Iris pigment epithelial cell (primary cell): ENCODE measurements around the gene TCP11X2.
"Not testable (repeated sequence)": the region's sequence is repeated elsewhere in the genome, so short reads cannot be mapped to it uniquely, and the experiment has no call there.

Source experiments
- DNase-seq: peaks from one replicate; pipeline ENCODE4 v3.0.0-alpha.2; 2011; ENCODE audit warnings: low read depth

The TCP11X2 gene

GRCh38 chrX:102471762-102472220 is at the start of gene TCP11X2:
TCP11X2 (minus strand) TSS chrX:102471812.
- DNase-seq = not testable (repeated sequence)

- DNase-seq = peak; percentile 3
These were observed 45.7 kb upstream of the TCP11X2 start for GRCh38 chrX:102517326-102517725.

- DNase-seq = peak; percentile 21
These were observed 44.6 kb upstream of the TCP11X2 start, which contains the start of gene TMSB15A for GRCh38 chrX:102515975-102516941. TMSB15A (minus strand) TSS chrX:102516739.

GRCh38 chrX:102514536-102514935 is 42.9 kb upstream of the TCP11X2 start:
- no peak for DNase-seq

- no peak for DNase-seq
These were observed 27.1 kb upstream of the TCP11X2 start for GRCh38 chrX:102498732-102499131.

- peak; percentile 52 for DNase-seq
These were observed 20.2 kb upstream of the TCP11X2 start for GRCh38 chrX:102491766-102492165.

GRCh38 chrX:102478765-102479164 is 7.2 kb upstream of the TCP11X2 start:
- DNase-seq = not testable (repeated sequence)

GRCh38 chrX:102470215-102470614 is 1.4 kb downstream of the TCP11X2 start:
- DNase-seq = not testable (repeated sequence)

GRCh38 chrX:102458615-102459014 is 13.0 kb downstream of the TCP11X2 start:
- not testable (repeated sequence) for DNase-seq

- not testable (repeated sequence) for DNase-seq
These were observed 31.7 kb downstream of the TCP11X2 start, which contains the start of gene NXF2B for GRCh38 chrX:102439908-102440307. NXF2B (minus strand) TSS chrX:102440008; CDS start chrX:102380036, 59,972 bp downstream.

- DNase-seq = not testable (repeated sequence)
These were observed 57.1 kb downstream of the TCP11X2 start for GRCh38 chrX:102414493-102414892.
